GM12892 (cell line): Measurements from ENCODE around the gene PTPRN2.
"Not testable (repeated sequence)": the region's sequence is repeated elsewhere in the genome, so short reads cannot be mapped to it uniquely, and the experiment has no call there.

Experiments used
- DNase-seq: peaks from one replicate; pipeline ENCODE4 v3.0.0; 2011; ENCODE audit not compliant: insufficient read length
- FAIRE-seq: peaks from 2 replicates; lab custom pipeline; 2011; peaks lifted over from hg19 to GRCh38; lab: Jason Lieb, UNC
- POLR2A ChIP-seq: IDR thresholded peaks from 2 replicates; pipeline ENCODE4 v1.6.1; 2011; ENCODE audit warnings: low read depth, low read length, control low read depth
- POLR2AphosphoS5 ChIP-seq: IDR thresholded peaks from 2 replicates; pipeline ENCODE4 v1.6.1; 2011; ENCODE audit warnings: low read depth, low read length, control low read depth
- TAF1 ChIP-seq: IDR thresholded peaks from 2 replicates; pipeline ENCODE4 v1.6.1; 2011; ENCODE audit warnings: low read depth, mild to moderate bottlenecking, control low read depth, low read length, borderline replicate concordance

PTPRN2 gene

DNA sequence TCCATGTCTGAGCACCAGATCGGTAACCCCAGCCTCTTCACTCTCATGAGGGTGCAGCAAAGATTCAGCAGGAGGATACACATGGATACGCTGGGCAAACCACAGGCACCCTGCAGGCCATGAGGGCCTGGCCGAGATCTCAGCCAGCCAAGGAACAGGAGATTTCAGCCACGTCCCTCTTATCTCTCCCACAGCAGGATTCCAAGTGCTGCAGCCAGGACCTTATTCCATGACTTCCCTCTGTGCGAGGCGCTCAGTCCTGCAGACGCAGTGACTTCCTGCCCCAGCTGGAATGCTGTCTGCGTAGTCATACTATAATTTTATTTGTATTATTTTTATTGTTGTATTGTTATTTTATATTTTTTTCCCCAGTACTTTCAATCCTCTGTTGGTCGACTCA lies 66.8 kb downstream of the PTPRN2 start:
- no peak for DNase-seq
- TF ChIP-seq POLR2A: no peak
- TF ChIP-seq TAF1: no peak
- no peak for TF ChIP-seq POLR2AphosphoS5
- FAIRE-seq: no peak

DNA sequence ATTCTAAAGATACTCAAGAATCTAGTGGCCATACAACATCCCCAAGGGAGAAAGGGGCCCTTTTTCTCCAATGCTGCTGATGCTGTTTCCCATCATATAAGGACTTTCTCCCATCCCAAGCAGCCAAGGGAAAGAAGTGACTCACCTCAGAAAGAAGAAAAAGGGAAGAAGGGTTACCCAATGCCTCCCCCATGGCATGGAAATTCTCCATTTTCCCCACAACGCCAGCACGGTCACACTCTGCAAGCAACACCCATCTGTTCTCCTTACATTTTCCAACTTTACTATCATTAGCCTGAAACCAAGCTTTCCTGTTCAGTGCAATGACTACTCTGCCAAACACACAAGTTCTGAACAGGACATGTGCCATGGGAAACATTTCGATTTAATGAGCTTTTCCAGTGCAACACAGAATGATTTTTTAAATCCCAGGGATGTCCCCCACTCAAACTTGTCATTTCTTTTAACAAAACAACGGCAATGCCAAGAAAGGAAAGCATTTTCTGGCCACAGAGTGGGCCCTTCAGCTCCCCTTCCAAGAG lies 67.9 kb downstream of the PTPRN2 start:
- FAIRE-seq: no peak
- no peak for DNase-seq
- TF ChIP-seq TAF1 (no peak), POLR2AphosphoS5 (no peak), POLR2A (no peak)

DNA sequence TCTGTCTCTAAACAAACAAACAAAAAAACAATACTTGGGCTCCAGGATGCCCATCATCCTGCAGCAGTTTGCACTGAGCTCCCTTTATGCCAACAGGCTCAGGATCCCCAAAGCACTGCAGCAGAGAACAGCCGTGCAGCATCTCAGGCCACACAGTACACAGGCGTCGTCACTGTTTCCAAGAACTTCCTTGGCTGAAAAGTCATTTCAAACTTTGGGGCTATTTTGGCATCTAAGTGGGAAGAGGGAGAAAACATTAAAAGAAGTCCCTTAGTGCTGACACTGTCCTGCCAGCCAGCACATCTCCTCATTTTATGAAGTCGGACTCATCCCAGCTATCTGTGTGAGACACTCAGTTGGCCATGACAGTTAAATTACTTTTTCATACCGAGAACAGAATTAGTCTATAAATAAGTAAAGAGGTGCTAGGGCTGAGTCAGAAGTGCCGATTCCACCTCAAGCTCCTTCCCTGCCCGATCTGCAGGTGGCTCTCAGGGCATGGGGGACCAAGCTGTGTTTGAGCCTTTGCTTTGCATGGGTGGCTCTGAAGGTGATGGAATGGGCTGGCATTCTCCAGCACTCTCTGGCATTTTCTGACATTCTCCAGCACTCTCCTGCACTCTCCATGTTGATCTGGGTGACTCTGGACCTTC lies 68.5 kb downstream of the PTPRN2 start:
- DNase-seq: no peak
- FAIRE-seq: no peak
- TF ChIP-seq POLR2AphosphoS5 (no peak), POLR2A (no peak), TAF1 (no peak)

DNA sequence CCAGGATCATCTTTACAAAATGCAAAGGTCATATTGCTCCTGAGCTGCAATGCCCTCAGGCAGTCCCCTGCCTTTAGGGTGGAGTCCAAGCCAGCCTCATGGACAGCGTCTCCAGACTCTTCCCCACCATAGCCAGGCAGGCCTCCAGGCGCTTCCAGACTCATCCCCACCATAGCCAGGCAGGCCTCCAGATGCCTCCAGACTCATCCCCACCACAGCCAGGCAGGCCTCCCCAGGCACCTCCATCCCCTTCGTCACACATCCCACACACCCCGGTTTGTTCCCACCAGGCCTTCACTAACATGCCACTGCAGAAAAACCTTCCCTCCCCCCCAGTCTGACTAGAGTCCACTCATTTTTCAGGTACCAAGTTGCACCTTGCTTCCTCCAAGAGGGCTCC lies 70.1 kb downstream of the PTPRN2 start:
- TF ChIP-seq POLR2A (no peak), POLR2AphosphoS5 (no peak), TAF1 (no peak)
- no peak for DNase-seq
- FAIRE-seq: no peak

DNA sequence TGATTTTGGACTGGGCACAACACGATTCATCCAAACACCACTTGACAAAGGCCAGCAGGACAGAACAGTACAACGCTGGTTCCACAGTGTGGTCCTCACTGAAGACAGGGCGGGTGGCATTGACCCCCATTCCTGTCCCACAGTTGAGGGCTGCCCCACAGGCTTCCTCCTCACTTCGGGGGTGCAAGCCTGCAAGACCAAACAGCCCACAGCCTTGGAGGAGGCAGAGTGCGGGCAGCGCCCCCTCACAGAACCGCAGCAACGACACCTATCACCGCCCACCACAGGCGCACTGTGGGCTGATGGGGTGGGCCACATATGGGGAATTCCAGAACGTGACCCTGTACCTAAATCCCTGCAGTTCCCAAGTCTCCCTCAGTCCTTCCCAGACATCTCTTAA lies 70.6 kb downstream of the PTPRN2 start:
- DNase-seq: no peak
- no peak for TF ChIP-seq TAF1
- no peak for TF ChIP-seq POLR2A
- no peak for TF ChIP-seq POLR2AphosphoS5

DNA sequence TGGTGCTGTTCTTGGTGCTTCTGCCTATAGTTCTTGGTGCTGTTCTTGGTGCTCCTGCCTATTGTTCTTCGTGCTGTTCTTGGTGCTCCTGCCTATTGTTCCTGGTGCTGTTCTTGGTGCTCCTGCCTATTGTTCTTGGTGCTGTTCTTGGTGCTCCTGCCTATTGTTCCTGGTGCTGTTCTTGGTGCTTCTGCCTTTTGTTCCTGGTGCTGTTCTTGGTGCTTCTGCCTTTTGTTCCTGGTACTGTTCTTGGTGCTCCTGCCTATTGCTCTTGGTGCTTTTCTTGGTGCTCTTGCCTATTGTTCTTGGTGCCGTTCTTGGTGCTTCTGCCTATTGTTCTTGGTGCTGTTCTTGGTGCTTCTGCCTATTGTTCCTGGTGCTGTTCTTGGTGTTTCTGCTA lies 71.1 kb downstream of the PTPRN2 start:
- TF ChIP-seq TAF1 (no peak), POLR2A (no peak), POLR2AphosphoS5 (no peak)
- FAIRE-seq (no peak), DNase-seq (no peak)

More for the DNA sequence above, 70.6 kb downstream of the PTPRN2 start:
- no peak for FAIRE-seq

DNA sequence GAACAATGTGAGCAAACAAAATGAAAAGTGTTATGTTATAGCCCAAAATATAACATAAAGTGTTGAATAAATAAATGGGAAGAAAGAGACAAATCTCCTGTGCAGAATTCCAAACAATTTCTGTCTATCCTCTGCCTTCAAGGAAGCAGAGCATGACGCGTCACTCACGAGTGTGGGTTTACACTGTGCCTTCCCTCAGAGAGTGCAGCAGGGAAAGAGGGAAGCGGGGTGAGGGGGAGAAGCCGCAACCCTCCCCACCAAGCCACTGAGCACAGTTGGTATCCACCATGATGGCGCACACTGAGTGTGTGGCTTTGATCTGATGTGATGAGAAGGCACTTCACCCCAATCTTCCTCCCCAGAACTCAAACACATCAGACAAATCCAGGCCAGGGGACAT lies 74.8 kb downstream of the PTPRN2 start:
- FAIRE-seq: no peak
- TF ChIP-seq TAF1 (no peak), POLR2A (no peak), POLR2AphosphoS5 (no peak)
- DNase-seq: no peak

DNA sequence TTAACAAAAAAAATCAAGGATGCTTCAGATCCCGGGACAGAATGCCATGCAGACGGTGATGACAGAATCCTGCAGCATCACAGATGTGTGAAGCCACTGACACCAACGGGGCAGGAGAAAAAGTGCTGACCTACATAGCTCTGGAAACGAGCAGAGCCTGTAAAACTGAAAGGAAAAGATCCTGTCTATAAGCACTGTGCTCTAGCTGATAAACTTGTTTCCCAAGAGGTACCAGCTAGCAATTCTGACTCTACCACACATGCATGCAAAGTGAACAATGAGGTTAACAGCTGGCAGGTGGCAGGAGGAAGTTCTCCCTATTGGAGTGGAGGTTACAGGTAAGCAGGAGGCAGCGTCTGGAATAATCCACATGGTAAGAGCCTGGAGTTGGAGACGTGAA lies 75.6 kb downstream of the PTPRN2 start:
- no peak for FAIRE-seq
- DNase-seq: no peak
- TF ChIP-seq POLR2AphosphoS5 (no peak), TAF1 (no peak), POLR2A (no peak)

DNA sequence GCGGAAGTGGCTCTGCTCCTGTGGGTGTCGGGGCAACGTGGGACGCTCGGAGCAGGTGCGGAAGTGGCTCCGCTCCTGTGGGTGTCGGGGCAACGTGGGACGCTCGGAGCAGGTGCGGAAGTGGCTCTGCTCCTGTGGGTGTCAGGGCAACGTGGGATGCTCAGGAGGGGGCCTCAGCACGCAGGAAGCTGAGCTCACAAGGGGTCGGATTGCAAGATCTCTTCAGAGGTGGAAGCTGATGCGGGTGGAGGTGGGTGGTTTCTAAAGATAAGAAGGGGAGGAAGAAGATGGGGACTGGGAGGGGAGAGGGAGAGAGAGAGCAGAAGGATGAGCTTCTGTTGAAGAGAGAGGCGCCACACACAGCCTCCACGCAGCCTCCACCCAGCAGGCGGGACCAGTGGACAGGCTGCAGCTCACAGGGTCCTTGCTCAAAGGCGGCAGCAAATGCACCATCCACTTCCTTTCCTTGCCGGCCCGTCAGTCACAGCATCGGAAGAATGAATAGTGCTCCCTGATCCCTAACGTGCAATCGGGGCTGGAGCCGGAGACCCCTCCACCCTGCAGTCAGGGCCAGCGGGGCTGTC lies 78.7 kb downstream of the PTPRN2 start:
- no peak for DNase-seq
- FAIRE-seq: no peak
- TF ChIP-seq TAF1 (no peak), POLR2AphosphoS5 (no peak), POLR2A (no peak)

DNA sequence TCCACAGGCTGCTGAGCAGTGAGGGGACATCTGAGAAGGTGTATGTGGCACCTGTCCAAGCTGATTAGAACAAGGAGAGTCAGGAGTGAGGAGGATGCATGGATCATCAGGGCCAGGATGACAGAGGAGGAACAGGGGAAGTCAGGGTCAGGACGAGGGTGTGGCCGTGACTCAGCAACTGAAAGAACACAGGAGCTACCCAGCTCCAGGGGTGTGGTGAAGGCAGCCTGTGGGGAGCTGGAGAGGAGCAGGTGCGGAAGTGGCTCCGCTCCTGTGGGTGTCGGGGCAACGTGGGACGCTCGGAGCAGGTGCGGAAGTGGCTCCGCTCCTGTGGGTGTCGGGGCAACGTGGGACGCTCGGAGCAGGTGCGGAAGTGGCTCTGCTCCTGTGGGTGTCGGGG lies 79.3 kb downstream of the PTPRN2 start:
- DNase-seq, FAIRE-seq: not testable (repeated sequence)

DNA sequence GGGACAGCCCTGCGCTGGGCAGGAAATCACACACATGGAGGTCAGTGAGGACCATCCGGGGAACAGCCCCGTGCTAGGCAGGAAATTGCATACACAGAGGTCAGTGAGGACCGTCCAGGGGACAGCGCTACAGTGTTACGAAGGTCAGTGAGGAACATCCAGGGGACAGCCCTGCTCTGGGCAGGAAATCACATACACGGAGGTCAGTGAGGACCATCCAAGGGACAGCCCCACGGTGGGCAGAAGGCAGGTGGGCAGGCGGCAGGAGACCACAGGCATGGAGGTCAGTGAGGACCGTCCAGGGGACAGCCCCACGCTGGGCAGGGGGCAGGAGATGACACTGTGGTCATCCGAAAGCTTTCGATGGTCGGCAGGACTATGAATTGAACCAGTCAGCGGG lies 79.7 kb downstream of the PTPRN2 start:
- TF ChIP-seq POLR2AphosphoS5 (no peak), POLR2A (no peak)
- FAIRE-seq (no peak), DNase-seq (no peak)

DNA sequence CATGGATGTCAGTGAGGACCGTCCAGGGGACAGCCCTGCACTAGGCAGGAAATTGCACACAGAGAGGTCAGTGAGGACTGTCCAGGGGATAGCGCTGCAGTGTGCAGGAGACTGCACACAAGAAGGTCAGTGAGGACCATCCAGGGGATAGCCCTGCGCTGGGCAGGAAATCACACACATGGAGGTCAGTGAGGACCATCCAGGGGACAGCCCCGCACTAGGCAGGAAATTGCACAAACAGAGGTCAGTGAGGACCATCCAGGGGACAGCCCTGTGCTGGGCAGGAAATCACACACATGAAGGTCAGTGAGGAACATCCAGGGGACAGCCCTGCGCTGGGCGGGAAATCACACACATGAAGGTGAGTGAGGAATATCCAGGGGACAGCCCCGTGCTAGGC lies 80.4 kb downstream of the PTPRN2 start:
- FAIRE-seq, DNase-seq: not testable (repeated sequence)
